GM21390 (cell line): ENCODE results near the gene KIF26A.

Experiments used
- ATAC-seq: cut with Tn5 transposase; IDR thresholded peaks from one replicate; pipeline ENCODE4 v1.9.1; 2021; ENCODE audit not compliant: unreplicated experiment

Gene KIF26A

DNA sequence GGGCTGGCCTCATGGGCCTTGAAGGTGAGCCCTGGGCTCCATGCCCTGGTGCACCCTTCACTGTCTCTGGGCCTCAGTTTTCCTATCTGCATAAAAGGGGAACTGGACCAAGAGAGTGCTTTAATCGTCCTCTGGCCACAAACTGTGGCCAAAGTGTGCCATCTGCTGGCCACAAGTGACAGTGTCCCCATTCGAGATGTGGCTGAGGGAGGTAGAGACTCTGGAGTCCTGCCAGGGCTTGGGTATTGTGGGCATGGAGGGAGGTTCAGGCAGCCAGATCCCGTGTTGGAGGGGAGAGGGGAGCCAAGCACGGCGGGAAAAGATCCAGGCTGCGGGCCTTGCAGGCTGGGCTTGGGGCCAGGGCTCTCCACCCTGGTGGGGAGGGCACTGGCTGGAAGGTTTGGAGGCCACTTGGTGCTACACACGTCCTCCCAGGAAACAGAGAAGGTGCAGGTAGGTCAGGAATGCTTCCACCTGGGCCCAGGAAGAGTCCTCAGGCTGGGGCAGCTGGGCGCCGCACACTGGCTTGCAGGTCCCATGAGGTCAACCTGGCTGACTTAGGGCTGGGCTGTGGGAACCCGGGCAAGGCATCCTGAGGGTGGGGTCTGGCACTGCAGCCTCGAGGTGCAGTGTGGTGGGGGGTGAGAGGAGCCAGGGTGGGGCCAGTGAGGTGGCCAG lies 7.3 kb upstream of the KIF26A start:
- ATAC-seq, result no peak

DNA sequence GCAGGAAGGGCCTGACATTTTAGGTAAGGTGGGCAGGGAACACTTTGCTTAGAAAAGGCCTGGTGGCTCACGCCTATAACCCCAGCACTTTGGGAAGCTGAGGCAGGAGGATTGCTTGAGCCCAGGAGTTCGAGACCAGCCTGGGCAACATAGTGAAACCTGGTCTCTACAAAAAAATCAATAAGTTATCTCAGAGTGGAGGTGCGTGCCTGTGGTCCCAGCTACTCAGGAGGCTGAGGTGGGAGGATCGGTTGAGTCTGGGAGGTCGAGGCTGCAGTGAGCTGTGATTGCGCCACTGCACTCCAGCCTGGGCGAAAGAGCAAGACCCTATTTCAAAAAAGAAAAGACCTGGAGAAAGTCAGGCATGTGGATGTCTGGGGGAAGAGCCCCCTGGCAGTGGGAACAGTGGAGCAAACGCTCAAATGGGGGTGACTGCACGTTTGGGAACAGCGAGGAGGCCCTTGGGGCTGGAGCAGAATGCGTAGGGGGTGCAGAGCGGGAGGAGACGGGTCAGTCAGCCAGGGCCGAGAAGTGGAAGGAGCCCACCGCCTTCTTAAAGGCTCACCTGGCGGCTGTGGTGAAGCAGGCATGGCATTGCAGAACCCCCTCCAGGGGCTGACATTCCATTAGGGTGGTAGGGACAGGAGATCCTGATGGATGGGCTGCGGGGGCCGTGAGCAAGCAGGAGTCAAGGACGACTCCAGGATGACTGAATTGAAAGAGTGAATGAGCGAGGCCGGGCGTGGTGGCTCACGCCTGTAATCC lies 6.2 kb upstream of the KIF26A start:
- ATAC-seq, result no peak

- ATAC-seq, result no peak
Measured at GRCh38 chr14:104132981-104133380, 5.4 kb upstream of the KIF26A start.

- ATAC-seq, result no peak
Measured at GRCh38 chr14:104133496-104133895, 4.9 kb upstream of the KIF26A start.

DNA sequence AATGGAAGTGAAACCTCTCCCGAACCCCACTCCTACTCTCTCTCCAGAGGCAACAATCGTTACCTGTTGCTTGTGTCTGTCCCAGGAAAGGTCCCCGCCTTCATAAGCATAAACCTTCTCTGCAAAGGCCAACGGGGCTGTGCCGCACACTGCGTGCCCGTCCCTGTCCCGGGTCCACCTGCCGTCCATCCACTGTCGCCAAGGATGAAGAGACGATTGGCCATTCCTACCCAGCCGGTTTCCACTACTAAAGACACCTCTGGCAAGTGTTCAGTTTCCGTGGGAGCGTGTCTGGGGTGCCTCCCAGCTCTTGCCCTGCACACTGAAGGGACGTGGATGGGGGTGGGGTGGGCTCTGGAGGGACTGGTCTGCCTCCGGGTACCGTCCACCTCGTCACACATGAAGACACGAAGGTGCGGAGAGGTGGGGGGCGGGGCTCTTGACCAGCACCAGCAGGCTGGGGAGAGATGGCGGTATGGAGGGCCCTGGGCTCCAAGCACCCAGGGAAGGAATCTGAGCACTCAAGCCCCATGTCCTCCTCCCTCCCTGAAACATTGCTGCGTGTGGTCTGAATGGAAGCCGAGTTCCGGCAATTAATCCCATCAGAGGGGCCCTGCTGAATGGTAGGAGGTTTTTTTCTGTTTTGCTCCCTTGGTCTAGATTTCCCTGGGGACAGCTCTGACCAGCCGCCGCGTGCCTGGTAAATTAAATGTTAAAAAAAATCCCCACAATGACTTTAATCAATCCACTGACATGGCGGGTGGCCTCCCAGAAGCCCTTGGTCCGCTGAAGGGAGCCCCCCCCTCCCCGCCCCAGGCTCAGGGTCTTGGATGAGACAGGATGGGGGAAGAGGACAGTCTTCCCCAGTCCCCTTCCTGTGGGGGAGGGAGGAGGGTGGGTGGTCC lies 4.1 kb upstream of the KIF26A start:
- no peak for ATAC-seq

DNA sequence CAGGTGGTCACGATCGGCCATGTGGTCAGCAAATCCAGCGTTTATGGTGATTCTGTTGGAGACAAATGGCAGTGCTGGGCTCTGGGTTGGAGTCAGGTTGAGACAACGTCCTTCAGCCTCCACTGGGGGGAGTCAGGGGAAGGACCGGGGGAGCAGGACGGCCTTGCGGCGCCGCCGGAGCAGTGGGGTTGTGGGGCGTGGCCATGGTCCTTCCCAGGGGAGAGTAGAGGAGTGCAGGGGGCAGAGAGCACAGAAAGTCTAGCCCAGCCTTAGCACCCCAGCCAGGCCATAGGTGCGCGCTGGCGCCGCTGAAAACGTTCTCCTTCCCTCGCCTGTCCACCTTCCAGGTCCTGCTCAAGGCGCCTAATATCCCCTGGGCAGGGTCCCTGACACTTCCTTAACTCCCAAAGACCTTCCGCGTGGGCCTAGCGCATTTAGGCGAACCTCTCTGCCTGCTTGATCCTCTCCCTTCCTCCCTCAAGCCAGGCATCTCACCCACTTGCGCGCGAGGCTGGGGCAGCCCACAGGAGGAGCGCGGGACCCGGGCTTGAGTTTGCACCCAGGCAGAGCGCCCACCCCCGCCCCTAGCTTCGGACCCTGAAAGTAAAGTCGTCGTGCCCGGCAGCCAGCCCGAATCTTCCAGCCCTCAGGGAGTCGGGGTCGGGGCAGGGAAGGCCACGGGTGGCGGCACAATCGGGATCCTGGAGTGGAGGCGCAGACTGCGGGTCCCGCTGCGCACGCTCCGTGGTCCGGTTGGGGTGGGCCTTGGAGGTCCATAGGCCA lies 3.1 kb upstream of the KIF26A start:
- no peak for ATAC-seq

- no peak for ATAC-seq
Measured at GRCh38 chr14:104135904-104136471, 2.4 kb upstream of the KIF26A start.

DNA sequence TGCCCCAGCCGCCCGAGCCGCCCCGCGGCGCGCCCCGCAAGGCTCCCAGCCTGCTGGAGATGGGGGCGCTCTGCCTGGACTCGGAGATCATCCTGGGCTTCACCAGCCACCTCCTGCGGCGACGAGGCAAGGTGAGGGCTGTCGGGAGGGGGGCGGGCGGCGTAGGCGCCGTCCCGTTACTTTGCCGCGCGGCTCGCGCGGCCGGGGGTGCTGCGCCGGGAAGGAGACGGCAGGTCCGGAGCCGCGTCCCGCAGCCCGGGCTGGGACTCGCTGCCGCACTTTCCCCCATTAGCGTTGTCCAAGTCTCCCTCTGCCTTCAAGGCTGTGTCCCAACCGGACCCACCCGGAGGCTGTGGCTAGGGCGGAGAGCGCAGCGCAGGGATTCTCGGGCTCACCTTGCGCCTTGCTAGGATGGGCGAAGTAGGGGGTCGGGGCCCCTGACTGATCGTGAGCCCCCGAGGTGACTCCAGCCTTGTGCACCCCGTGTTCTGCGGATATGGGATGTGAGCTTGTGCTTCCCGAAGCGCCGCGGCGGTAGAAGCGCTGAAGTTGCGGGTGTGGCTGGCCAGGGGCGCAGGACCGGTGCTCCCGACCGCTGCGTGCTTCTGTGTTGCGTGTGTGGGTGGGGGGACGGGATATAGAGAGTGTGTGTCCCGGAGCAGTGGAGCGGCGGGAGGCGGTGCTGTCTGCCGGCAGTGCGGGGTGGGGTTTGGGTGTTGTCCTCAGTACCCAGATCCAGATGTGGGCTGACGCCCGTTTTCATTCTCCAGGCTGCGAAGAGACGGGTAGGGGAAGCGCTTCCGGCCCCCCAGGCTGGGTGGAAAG lies 1.7 kb upstream of the KIF26A start:
- no peak for ATAC-seq

DNA sequence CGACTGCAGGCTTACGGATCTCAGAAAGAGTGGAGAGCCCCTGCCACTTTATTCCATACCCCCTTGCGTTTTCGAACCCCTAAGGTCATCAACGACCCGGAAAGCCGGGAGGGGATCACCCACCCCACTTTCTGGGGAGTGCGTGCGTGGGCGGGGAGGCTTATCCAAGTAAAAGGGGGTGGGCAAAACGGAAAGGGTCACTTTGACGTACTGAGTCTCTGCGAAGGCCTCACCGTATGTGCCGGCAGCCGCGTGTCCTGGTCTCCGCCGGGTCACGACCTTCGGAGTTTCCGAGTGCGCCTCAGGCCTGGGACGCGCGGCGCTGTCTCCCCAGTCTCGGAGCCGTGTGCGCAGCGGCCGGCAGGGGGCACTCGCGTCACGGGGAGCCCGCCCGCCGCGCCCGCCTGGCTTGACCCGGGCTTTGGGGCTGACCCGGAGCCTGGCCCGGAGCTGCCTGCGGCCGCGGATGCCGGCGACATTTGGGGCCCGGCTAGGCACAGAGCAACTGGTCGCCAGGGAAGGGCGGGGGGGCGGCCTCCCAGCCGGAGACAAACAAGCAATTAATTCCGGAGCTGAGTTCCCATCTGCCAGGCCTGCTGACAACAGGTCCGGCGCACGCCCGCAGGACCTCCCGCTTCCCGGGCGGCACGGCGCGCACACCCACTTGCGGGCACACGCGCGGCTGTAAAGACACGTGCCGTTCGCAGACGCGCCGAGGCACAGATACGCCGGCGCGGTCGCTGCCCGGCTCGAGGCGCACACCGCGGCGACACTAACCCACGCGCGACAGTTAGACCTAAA lies 890 bp upstream of the KIF26A start:
- ATAC-seq, result no peak

DNA sequence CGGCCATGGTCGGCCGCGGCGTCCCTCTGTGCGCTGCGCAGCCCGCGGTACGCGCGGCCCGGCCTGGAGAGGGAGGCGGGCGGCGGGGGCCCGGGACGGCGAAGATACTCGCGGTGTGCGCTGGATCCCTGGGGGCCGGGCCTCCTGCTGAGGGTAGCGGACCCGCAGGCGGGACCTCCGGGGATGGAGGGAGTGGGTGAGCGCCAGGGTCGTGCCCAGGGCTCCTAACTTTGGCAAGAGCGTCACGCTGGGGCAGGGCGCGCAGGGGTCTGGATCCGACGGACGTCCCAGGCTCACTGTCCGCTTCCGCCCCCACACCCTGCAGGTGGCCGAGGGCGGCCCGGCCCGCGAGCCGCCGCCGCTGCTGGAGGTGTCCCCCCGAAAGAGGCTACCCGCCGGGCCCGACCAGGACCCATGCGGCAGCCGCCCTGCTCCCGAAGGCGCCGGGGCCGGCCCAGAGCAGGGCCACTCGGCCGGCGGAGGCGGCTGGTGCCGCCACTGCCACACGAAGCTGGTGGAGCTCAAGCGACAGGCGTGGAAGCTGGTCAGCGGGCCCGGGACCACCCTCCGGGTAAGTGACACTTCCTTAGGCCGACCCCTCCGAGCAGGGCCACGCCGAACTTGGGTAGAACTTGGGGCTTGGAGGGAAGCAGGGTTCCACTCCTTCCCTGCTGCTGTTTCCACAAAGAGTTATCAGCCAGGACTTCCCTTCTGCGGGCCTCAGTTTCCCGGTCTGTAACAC lies 502 bp downstream of the KIF26A start:
- ATAC-seq, result no peak

GRCh38 chr14:104139460-104140212 lies 1.2 kb downstream of the KIF26A start:
- no peak for ATAC-seq

DNA sequence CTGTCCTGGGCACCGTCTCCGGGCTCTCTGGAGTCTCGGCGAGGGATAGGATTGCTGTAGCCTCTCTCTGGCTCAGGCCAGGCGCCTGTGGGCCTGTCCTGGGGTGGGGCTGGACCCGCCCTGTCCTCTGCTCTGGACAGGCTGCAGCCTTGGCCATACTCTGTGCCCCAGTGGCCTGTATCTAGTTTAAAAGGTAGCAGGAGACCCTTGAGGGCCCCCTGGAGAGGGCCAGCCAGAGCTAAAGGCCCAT lies 1.8 kb downstream of the KIF26A start:
- ATAC-seq, result no peak

DNA sequence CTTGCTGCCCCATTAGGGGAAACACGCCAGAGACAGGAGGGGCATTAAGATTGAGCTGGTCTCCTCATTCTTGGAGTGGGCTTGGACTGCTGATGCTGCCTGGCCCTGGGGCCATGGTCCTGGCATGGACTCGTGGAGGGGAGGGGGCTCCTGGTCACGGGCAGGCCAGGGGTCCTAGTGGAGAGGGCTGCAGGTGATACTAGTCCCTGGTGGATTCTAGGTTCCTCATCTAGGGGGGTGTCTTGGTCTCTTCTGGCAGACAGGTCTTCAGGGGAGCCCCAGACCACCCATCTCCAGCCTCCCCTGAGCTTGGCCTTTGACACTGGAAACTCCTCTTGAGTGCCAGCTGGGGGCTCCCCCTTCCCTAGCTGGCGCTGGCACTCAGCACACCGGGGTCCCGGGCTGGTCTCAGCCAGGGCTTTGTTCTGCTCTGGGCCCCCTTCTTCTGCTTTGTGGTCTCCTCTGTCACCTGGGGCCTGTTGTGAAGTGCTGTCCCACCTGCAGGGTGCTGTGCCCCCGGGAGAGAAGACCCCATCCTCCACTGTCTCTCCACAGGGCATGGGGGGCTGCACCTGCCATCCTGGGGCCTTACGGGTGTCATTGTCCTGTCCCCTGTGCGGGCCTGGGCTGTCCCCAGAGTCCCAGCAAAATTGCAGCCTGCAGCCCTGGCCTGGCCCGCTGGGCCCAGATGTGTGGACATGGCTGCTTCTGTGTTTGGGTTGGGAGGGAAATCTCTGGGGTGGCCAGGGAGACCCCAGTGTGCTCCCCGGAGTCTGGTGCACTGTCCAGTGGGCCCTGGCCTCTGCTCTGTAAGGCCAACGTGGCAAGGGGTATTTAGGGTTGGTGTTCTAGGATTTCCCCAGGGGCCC lies 2.3 kb downstream of the KIF26A start:
- no peak for ATAC-seq

- ATAC-seq, result no peak
Measured at GRCh38 chr14:104141621-104142091, 3.3 kb downstream of the KIF26A start.

- no peak for ATAC-seq
Measured at GRCh38 chr14:104142136-104142945, 4.0 kb downstream of the KIF26A start.

- ATAC-seq, result no peak
Measured at GRCh38 chr14:104142946-104143470, 4.6 kb downstream of the KIF26A start.
